ENCODE data around the gene SPRED2. TPM values are rescaled to one million over a fixed set of nuclear protein-coding genes. Genes with fewer than 3 reads are reported as not detected.
A peak's percentile ranks its signal among the peaks of the same experiment; 100 is the strongest.

SPRED2 gene
- total RNA-seq, 2 donors from 2014 or later: 36.9 to 47.8 TPM

- no peak for DNase-seq
- H3K27me3 ChIP-seq: no peaks in the 10 kb centered on the region
- no peak overlapping the region for H3K27ac ChIP-seq
- H3K4me1 ChIP-seq: peaks cover 20% of the 10 kb centered on the region
- H3K9me3 ChIP-seq: no peaks in the 10 kb centered on the region
- intact Hi-C loops (cut with DNase I): loop anchor here (5.0 kb wide), 1 partner anchor 52 kb away; the partner anchor contains the start of gene SPRED2
- TF ChIP-seq, protein P1, sequence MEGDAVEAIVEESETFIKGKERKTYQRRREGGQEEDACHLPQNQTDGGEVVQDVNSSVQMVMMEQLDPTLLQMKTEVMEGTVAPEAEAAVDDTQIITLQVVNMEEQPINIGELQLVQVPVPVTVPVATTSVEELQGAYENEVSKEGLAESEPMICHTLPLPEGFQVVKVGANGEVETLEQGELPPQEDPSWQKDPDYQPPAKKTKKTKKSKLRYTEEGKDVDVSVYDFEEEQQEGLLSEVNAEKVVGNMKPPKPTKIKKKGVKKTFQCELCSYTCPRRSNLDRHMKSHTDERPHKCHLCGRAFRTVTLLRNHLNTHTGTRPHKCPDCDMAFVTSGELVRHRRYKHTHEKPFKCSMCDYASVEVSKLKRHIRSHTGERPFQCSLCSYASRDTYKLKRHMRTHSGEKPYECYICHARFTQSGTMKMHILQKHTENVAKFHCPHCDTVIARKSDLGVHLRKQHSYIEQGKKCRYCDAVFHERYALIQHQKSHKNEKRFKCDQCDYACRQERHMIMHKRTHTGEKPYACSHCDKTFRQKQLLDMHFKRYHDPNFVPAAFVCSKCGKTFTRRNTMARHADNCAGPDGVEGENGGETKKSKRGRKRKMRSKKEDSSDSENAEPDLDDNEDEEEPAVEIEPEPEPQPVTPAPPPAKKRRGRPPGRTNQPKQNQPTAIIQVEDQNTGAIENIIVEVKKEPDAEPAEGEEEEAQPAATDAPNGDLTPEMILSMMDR (IDR thresholded peaks at IDR 0.05): no peak
- no peaks in the 10 kb centered on the region for H3K36me3 ChIP-seq
- no peak overlapping the region for H3K4me3 ChIP-seq
- no peak overlapping the region for H3K9ac ChIP-seq (ENCODE audit: low read depth in 2 of 2, low read length in 2 of 2)
Observed at GRCh38 chr2:65380255-65380654, 52.1 kb downstream of the SPRED2 start.

- Histone ChIP-seq H3K36me3 (no peaks in the 10 kb centered on the region), H3K4me3 (no peak overlapping the region), H3K9ac (ENCODE audit: low read depth in 2 of 2, low read length in 2 of 2) (no peak overlapping the region), H3K9me3 (no peaks in the 10 kb centered on the region), H3K27ac (peak overlapping the region; percentile 14), H3K27me3 (no peaks in the 10 kb centered on the region), H3K4me1 (peaks cover 20% of the 10 kb centered on the region)
- intact Hi-C loops (cut with DNase I): loop anchor here (5.0 kb wide), 1 partner anchor 53 kb away; the partner anchor contains the start of gene SPRED2
- TF ChIP-seq, protein P1 (IDR thresholded peaks at IDR 0.05): no peak
- DNase-seq: peak; percentile 67
Observed at GRCh38 chr2:65379721-65380171, 52.7 kb downstream of the SPRED2 start.

DNA sequence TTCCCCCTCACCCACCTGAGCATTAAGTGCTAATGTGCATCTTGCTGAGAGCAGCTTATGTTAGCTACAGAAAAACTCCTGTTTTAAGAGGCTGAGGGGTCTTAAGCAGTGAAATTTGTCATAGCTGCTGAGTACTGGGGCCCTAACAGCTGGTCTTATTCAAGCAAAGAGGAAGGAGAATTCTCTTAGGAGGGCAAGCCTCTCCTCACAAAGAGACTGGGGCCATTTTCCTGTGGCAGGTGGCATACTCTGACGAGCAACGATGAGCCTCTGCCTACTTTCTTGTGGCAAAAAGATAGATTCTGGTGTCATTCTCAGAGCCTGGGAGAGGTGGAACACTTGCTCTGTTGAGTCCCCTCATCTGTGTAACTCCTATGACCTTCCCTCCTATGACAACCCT is 53.2 kb downstream of the SPRED2 start:
- TF ChIP-seq, protein P1 (IDR thresholded peaks at IDR 0.05): no peak
- DNase-seq: no peak
- Histone ChIP-seq H3K36me3 (no peaks in the 10 kb centered on the region), H3K9ac (ENCODE audit: low read depth in 2 of 2, low read length in 2 of 2) (no peak overlapping the region), H3K27ac (peak overlapping the region; percentile 14), H3K4me1 (peaks cover 20% of the 10 kb centered on the region), H3K4me3 (no peak overlapping the region), H3K9me3 (no peaks in the 10 kb centered on the region), H3K27me3 (no peaks in the 10 kb centered on the region)
- intact Hi-C loops (cut with DNase I): no loop called here

DNA sequence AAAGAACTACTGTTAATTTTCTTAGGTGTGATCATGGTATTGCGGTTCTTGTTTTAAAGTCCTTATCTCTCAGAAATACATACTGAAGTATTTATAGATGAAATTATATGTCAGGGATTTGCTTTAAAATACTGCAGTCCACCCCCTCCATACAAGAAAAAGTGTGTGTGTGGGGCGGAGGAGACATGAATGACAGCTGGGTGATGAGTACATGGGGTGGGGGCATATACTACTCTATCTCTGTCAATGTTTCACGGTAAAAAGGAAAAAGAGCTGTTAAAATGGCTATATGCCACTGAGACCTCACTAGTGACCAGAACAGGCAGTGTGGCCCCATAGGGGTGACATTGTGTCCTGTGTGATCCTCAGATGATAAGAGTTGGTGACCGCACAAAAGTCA is 54.1 kb downstream of the SPRED2 start:
- Histone ChIP-seq H3K27ac (peak overlapping the region; percentile 38), H3K4me3 (no peak overlapping the region), H3K4me1 (peaks cover 13% of the 10 kb centered on the region), H3K27me3 (no peaks in the 10 kb centered on the region), H3K9ac (ENCODE audit: low read depth in 2 of 2, low read length in 2 of 2) (no peak overlapping the region), H3K9me3 (no peaks in the 10 kb centered on the region), H3K36me3 (no peaks in the 10 kb centered on the region)
- no peak for DNase-seq
- intact Hi-C loops (cut with DNase I): no loop called here
- TF ChIP-seq, protein P1 (IDR thresholded peaks at IDR 0.05): no peak

DNA sequence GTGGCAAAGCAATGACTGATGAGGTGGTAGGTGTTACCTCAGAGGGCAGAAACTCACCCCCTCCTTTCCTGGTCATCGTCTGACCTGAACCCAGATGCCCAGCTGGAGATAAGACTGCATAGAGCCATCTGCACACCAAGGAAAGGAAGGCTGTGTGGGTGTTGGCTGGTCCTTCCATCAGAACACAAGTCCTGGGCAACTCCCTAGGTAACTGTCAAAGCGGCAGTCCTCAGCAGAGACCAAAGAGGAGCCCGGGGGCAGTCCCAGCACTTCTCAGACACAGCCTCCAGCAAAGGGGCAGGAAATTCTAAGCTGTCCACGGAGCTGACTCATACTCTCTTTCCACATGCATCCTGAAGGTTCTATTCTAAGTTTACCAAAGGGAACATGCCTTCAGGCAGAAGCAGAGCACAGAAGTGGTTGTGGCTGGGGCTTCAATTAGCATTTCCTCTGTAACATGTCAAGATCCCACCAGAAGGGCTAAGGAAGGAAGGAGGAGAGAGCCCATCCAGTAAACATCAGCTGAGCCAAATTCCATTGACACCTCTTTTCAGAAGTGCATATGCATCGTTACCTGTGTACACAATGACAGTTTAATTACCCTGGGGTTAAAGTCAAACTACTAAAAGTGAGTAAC is 54.7 kb downstream of the SPRED2 start:
- DNase-seq: peak; percentile 56

More for the DNA sequence above, 54.7 kb downstream of the SPRED2 start:
- no peak overlapping the region for H3K4me3 ChIP-seq
- no peaks in the 10 kb centered on the region for H3K9me3 ChIP-seq
- TF ChIP-seq, protein P1 (IDR thresholded peaks at IDR 0.05): no peak
- peaks cover 7% of the 10 kb centered on the region for H3K4me1 ChIP-seq
- intact Hi-C loops (cut with DNase I): no loop called here
- H3K9ac ChIP-seq (ENCODE audit: low read depth in 2 of 2, low read length in 2 of 2): no peak overlapping the region
- H3K27me3 ChIP-seq: no peaks in the 10 kb centered on the region
- peak overlapping the region; percentile 38 for H3K27ac ChIP-seq
- H3K36me3 ChIP-seq: no peaks in the 10 kb centered on the region

Measured in colonic mucosa (tissue), 4 donors.